OCI-LY3 (cell line): ENCODE measurements around the gene SERPINB10.

Experiments used
- H2AFZ ChIP-seq: fragments of 200-600, 300-600 bp; shearing (Covaris generic); 2 replicates; pipeline ENCODE4 v1.6.0; 2014; ENCODE audit warnings: antibody characterized with exemption, low read depth, low read length
- H3K27ac ChIP-seq: fragments of 200-600, 300-600 bp; sonication (generic); 2 replicates; pipeline ENCODE4 v1.5.1; 2014; ENCODE audit warnings: mild to moderate bottlenecking, low read length, moderate library complexity, mixed read lengths
- H3K27me3 ChIP-seq: fragments of 200-600, 300-600 bp; sonication (generic); 2 replicates; pipeline ENCODE4 v1.6.1; 2014; ENCODE audit warnings: low read depth, low read length, mixed read lengths
- H3K36me3 ChIP-seq: fragments of 200-600, 300-600 bp; sonication (generic); replicated peaks from 2 replicates; pipeline ENCODE3; 2014; ENCODE audit warnings: low read depth, low read length, mixed read lengths
- H3K4me1 ChIP-seq: fragments of 300-600, 200-600 bp; sonication (generic); 2 replicates; pipeline ENCODE4 v1.6.1; 2014; ENCODE audit warnings: low read length, mixed read lengths
- H3K4me2 ChIP-seq: fragments of 200-600, 300-600 bp; sonication (generic); 2 replicates; pipeline ENCODE4 v1.6.1; 2014; ENCODE audit warnings: low read length, mixed read lengths
- H3K4me3 ChIP-seq: fragments of 300-600, 200-600 bp; sonication (generic); 2 replicates; pipeline ENCODE4 v1.5.1; 2014; ENCODE audit warnings: antibody characterized with exemption, mild to moderate bottlenecking, low read length, moderate library complexity
- H3K79me2 ChIP-seq: fragments of 300-600, 200-600 bp; shearing (Covaris generic); 2 replicates; pipeline ENCODE4 v1.6.1; 2014; ENCODE audit warnings: mild to moderate bottlenecking, low read length, mixed read lengths
- H3K9ac ChIP-seq: fragments of 300-600, 200-600 bp; shearing (Covaris generic); 2 replicates; pipeline ENCODE4 v1.6.0; 2014; ENCODE audit warnings: mild to moderate bottlenecking, low read length, moderate library complexity
- H3K9me3 ChIP-seq: fragments of 200-600, 300-600 bp; shearing (Covaris generic); 2 replicates; pipeline ENCODE4 v1.6.1; 2014; ENCODE audit warnings: low read length, mixed read lengths; ENCODE audit not compliant: insufficient read depth
- H4K20me1 ChIP-seq: fragments of 200-600, 300-600 bp; sonication (generic); 2 replicates; pipeline ENCODE4 v1.6.1; 2016; ENCODE audit warnings: low read length, mixed read lengths; ENCODE audit not compliant: insufficient read depth
- EZH2phosphoT487 ChIP-seq: fragments of 200-600 bp; shearing (Covaris generic); IDR thresholded peaks from 2 replicates; pipeline ENCODE4 v1.6.1; 2018; ENCODE audit warnings: antibody characterized with exemption, mixed run types, low read depth
- TF ChIP-seq, protein P1 (sequence below): fragments of 200-600, 300-600 bp; sonication (generic); IDR thresholded peaks from 2 replicates; pipeline ENCODE4 v1.5.1; 2014; ENCODE audit warnings: antibody characterized with exemption, low read length, low read depth

The SERPINB10 gene

DNA sequence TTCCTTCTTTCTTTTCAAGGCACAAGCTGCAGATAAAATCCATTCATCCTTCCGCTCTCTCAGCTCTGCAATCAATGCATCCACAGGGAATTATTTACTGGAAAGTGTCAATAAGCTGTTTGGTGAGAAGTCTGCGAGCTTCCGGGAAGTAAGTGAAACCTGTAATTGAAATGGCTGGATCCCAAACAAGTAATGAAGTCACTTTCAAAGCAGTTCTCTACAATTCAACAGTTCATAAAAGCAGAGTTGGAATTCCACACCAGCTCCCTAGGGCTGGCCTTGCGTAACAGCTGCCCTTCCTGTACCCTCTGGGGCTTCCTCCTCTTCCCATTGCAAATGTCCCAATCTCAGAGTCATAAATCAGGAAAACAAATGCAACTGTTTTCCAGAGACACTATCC is 10.7 kb upstream of the SERPINB10 start:
- no peaks in the 10 kb centered on the region for H3K79me2 ChIP-seq
- no peaks in the 10 kb centered on the region for H3K27me3 ChIP-seq
- H3K4me2 ChIP-seq = no peak overlapping the region
- H3K9me3 ChIP-seq = no peaks in the 10 kb centered on the region
- H3K4me3 ChIP-seq = no peak overlapping the region
- no peaks in the 10 kb centered on the region for H3K36me3 ChIP-seq
- no peak overlapping the region for H2AFZ ChIP-seq
- TF ChIP-seq, protein P1, sequence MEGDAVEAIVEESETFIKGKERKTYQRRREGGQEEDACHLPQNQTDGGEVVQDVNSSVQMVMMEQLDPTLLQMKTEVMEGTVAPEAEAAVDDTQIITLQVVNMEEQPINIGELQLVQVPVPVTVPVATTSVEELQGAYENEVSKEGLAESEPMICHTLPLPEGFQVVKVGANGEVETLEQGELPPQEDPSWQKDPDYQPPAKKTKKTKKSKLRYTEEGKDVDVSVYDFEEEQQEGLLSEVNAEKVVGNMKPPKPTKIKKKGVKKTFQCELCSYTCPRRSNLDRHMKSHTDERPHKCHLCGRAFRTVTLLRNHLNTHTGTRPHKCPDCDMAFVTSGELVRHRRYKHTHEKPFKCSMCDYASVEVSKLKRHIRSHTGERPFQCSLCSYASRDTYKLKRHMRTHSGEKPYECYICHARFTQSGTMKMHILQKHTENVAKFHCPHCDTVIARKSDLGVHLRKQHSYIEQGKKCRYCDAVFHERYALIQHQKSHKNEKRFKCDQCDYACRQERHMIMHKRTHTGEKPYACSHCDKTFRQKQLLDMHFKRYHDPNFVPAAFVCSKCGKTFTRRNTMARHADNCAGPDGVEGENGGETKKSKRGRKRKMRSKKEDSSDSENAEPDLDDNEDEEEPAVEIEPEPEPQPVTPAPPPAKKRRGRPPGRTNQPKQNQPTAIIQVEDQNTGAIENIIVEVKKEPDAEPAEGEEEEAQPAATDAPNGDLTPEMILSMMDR = no peak
- no peak for TF ChIP-seq EZH2phosphoT487
- no peaks in the 10 kb centered on the region for H4K20me1 ChIP-seq
- H3K9ac ChIP-seq = no peak overlapping the region
- no peaks in the 10 kb centered on the region for H3K4me1 ChIP-seq
- H3K27ac ChIP-seq = no peak overlapping the region

DNA sequence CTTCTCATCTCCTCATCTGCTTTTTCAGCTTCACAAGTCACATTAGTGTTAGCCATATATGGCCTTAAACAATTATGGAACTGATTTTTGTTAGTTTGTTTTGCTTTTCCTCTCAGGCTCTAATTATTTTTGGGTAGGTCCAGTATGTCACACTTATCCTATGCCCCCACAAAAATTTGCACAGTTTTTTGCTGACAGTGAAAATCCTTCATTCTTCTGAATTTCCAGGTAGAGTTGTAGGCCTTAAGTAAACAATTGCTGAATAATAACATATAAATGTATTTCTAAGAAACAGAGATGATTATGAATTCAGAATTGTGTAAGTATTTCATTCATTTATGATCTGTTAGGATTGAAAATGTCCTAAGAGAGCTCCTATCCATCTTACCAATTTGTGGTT is 8.6 kb upstream of the SERPINB10 start:
- H3K9me3 ChIP-seq = no peaks in the 10 kb centered on the region
- no peak overlapping the region for H2AFZ ChIP-seq
- H3K4me1 ChIP-seq = no peaks in the 10 kb centered on the region
- no peak overlapping the region for H3K4me2 ChIP-seq
- no peak overlapping the region for H3K4me3 ChIP-seq
- no peaks in the 10 kb centered on the region for H3K27me3 ChIP-seq
- no peaks in the 10 kb centered on the region for H3K79me2 ChIP-seq
- no peak overlapping the region for H3K27ac ChIP-seq
- TF ChIP-seq, protein P1 = no peak
- no peak for TF ChIP-seq EZH2phosphoT487
- H3K36me3 ChIP-seq = no peaks in the 10 kb centered on the region
- no peak overlapping the region for H3K9ac ChIP-seq
- H4K20me1 ChIP-seq = no peaks in the 10 kb centered on the region

DNA sequence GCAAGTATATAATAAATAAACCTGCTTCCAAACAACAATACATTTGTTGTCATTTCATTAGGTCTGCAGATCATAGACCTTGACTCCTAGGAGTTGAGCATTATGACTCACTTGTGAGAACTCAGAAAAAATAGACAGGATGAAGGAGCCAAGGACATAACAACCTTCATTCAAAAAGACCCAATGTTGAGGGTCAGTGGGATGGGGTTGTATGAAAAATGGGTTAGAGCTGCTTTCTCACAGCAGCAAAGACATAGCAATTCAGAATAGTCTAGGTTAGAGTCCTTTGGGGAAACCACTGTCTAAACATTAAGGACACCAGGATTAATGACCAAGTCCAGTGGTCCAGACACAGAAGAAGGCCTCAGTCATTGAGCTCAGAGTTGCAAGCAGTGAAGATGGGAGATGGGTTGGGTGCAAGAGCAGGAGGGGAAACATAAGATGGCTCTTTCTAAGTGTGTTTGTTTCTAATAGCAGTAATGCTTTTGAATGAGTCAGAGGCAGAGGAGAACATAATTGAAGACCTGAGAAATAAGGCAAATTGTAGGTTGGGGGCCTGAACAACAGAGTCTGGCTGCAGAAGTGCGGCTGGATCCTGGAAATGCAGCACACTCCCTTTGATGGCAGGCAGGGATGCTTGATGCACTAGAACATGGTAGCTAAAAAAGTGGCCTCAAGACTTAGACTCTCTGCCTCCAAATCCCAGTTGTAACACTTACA is 3.7 kb upstream of the SERPINB10 start:
- H3K4me1 ChIP-seq = peaks cover 9% of the 10 kb centered on the region; the same call in 1 of the 2 replicates
- no peak overlapping the region for H3K9ac ChIP-seq
- H3K4me3 ChIP-seq = no peak overlapping the region
- TF ChIP-seq, protein P1 = no peak
- TF ChIP-seq EZH2phosphoT487 = no peak
- no peak overlapping the region for H2AFZ ChIP-seq
- no peaks in the 10 kb centered on the region for H4K20me1 ChIP-seq
- no peaks in the 10 kb centered on the region for H3K27me3 ChIP-seq
- H3K27ac ChIP-seq = no peak overlapping the region
- H3K4me2 ChIP-seq = no peak overlapping the region
- no peaks in the 10 kb centered on the region for H3K36me3 ChIP-seq
- H3K9me3 ChIP-seq = no peaks in the 10 kb centered on the region
- H3K79me2 ChIP-seq = no peaks in the 10 kb centered on the region

DNA sequence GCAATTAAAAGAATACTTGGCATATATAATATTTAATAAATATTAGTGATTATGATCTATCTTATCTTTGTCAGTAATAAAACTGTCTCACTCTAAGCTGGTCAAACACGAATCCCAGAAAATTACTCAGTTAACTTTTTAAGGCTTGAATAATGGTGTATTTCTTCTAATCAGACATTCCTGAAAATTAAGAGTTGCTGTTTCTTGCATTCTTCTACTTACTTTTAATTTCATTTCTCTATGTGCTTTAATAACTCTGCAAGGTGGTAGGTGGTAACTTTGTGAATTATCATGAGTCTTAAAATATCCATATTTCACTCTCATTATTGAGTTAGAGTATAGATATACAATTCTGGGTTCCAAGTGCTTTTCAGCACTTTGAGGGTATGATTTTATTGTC is 3.1 kb upstream of the SERPINB10 start:
- Histone ChIP-seq H3K4me2 (no peak overlapping the region), H4K20me1 (no peaks in the 10 kb centered on the region), H3K36me3 (no peaks in the 10 kb centered on the region), H3K27me3 (no peaks in the 10 kb centered on the region), H3K4me1 (peaks cover 16% of the 10 kb centered on the region), H3K27ac (no peak overlapping the region), H2AFZ (no peak overlapping the region), H3K9me3 (no peaks in the 10 kb centered on the region), H3K4me3 (no peak overlapping the region), H3K79me2 (no peaks in the 10 kb centered on the region), H3K9ac (no peak overlapping the region)
- no peak for TF ChIP-seq EZH2phosphoT487
- TF ChIP-seq, protein P1 = no peak
